GM10266 (cell line): ENCODE data around the gene RPL41.
A peak's percentile ranks its signal among the peaks of the same experiment; 100 is the strongest.

Experiments
- DNase-seq: peaks from one replicate; pipeline ENCODE4 v3.0.0; 2012; ENCODE audit errors: extremely low spot score
- TF ChIP-seq, protein P1 (sequence below): IDR thresholded peaks from 2 replicates; pipeline ENCODE4 v1.5.1; 2012; ENCODE audit warnings: mild to moderate bottlenecking, low read depth; ENCODE audit not compliant: control insufficient read depth, insufficient read depth; ENCODE audit errors: missing control alignments

The RPL41 gene

DNA sequence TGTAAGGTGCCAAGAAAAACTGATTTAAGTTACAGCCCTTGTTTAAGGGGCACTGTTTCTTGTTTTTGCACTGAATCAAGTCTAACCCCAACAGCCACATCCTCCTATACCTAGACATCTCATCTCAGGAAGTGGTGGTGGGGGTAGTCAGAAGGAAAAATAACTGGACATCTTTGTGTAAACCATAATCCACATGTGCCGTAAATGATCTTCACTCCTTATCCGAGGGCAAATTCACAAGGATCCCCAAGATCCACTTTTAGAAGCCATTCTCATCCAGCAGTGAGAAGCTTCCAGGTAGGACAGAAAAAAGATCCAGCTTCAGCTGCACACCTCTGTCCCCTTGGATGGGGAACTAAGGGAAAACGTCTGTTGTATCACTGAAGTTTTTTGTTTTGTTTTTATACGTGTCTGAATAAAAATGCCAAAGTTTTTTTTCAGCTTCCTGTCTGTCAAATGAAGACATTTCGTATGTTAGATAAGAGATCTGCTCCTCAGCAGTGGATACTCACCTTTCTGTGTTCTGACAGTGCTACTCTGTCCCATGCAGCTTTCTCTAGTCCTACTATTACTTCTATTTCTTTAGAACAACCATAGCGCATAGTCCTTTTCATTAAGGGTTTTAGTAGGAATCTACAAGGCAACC, 13.2 kb upstream of the RPL41 start:
- TF ChIP-seq, protein P1, sequence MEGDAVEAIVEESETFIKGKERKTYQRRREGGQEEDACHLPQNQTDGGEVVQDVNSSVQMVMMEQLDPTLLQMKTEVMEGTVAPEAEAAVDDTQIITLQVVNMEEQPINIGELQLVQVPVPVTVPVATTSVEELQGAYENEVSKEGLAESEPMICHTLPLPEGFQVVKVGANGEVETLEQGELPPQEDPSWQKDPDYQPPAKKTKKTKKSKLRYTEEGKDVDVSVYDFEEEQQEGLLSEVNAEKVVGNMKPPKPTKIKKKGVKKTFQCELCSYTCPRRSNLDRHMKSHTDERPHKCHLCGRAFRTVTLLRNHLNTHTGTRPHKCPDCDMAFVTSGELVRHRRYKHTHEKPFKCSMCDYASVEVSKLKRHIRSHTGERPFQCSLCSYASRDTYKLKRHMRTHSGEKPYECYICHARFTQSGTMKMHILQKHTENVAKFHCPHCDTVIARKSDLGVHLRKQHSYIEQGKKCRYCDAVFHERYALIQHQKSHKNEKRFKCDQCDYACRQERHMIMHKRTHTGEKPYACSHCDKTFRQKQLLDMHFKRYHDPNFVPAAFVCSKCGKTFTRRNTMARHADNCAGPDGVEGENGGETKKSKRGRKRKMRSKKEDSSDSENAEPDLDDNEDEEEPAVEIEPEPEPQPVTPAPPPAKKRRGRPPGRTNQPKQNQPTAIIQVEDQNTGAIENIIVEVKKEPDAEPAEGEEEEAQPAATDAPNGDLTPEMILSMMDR = no peak
- DNase-seq = no peak

DNA sequence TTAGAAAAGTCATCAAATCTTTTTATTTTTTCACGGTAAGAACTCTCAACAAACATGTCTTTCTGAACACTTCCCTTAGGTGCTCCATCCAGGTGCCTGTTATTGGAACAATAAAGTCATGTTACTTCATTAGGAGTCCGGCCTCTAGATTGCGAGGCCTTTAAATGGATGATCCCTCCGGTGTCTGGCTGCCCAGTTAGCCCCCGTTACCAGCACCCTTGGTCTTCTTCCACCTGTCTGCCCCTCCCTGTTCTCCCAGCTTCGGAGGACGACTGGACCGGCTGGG, 12.7 kb upstream of the RPL41 start:
- TF ChIP-seq, protein P1 = no peak
- no peak for DNase-seq

DNA sequence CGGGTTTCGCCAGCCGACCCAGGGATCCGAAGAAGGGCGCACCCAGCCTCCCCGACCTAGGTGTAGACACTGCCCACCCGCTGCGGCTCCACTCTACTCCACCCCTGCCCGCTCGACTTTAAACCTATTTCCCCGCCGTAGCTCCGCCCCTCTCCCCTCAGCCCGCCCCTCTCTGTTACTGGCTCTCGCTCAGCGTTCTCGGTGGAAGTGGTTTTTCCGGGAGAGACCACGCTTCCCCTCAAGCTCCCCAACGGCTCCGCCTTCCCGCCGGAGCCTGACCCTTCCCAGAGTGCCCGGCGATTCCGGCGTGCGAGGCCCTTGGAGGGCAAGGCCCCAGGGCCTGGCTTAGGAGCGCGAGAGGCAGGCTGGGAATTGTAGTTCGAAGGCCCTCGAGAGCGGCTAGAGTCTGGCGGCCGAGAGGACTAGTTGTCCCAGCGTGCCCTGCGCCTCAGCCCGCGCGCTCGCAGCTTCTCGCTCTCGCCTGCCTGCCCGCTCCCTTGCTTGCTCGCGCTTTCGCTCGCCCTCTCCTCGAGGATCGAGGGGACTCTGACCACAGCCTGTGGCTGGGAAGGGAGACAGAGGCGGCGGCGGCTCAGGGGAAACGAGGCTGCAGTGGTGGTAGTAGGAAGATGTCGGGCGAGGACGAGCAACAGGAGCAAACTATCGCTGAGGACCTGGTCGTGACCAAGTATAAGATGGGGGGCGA, 12.2 kb upstream of the RPL41 start, which contains the start of gene PA2G4:
Gene PA2G4 (plus strand): TSS at position 451 of the 706 bp plus-strand sequence. CDS start 179 bp downstream, at position 630.
- TF ChIP-seq, protein P1 = no peak

DNA sequence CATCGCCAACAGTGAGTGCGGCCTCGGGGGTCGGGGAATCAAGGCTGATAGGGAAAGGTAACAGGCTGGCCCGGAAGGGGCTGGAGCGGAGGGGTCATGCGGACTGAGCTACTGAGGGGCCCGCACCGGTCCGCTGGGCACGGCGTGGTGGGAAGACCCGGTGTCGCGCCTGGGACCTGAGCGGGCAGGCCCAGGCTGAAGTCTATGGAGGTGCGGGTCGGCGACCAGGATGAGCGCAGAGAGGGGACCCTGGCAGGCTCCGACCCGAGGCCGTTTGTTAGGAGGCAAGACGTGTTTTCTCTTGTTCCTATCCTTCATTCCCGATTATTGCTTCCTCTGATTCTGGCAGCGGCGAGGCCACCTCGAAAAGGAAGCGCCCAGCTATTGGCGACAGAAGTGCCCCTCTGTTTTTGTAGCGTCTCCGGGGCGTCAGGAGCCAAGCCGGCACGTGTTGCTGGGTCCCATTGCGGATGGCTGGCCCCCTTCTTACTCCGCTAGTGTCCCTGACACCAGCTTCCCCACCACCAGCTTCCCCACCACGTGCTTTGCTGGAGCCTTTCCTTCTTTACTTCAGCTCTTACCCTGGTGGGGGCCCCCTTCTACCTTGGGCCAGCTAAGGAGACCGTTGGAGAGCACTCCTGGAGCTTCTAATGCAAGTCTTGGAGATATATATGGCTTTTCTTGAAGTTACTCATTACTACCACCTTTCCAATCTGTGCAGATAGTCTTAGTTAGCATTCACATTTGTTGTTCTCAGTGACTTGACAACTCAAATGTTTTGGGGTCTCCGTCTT, 11.4 kb upstream of the RPL41 start:
- TF ChIP-seq, protein P1 = no peak
- no peak for DNase-seq

More for the DNA sequence above, 12.2 kb upstream of the RPL41 start, which contains the start of gene PA2G4:
- peak; percentile 91 for DNase-seq

DNA sequence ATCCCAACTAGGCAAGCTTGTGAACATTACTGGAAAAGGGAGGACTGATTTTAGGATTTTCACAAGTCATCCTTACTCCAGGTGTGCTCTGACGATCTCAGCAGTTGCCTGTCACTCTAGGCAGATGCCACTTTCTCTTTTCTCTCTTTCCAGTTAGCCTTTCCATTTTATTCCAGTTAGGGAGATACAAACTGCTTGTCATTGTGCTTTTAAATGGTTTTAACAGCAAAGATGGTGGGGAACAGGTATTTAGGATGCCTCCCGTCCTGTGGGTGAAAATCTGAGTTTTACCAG, 10.9 kb upstream of the RPL41 start:
- no peak for DNase-seq

DNA sequence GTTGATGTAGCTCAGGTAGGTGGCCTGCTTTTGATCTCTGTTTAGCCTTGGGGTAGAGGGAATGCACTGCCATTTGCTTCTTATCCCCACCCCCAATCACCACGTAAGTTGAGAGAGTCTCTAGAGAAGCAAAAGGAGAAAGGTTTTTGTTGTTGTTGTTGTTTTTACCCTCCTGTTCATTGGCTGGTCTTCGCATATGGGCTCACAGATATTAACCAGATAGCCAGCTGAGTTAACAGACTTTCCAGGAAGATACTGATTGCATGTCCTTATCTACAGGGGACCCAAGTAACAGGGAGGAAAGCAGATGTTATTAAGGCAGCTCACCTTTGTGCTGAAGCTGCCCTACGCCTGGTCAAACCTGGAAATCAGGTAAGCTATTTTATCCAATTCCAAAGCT, 9.2 kb upstream of the RPL41 start:
- no peak for DNase-seq
- TF ChIP-seq, protein P1 = no peak

More for the DNA sequence above, 10.9 kb upstream of the RPL41 start:
- TF ChIP-seq, protein P1 = no peak

DNA sequence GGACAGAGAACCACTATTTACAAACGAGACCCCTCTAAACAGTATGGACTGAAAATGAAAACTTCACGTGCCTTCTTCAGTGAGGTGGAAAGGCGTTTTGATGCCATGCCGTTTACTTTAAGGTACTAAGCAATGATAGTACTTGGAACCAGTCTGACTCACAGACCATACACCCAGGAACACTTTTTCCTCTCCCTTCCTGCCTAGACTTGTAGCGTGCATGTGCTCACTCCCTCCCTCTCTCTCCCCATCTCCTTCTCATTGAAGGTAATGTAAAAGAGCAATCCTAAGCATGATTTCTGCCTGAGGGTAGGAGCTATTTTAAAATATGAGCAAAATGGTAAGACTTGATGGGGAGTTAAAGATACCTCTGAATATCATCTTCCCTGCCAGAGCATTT, 5.9 kb upstream of the RPL41 start:
- TF ChIP-seq, protein P1 = no peak
- DNase-seq = no peak
